HT-29 (cell line): ENCODE data around the gene ACOT9. TPM values are rescaled to one million over a fixed set of nuclear protein-coding genes. Genes with fewer than 3 reads are reported as not detected.

ENCODE experiments used
- small RNA-seq: library from RNA; depleted of rRNA; stranded (forward); fragments of <200 nt; gene quantifications from one replicate; pipeline ENCODE3, GENCODE V24; 2014
- total RNA-seq: library from RNA; depleted of rRNA; stranded (reverse); fragments of >200 nt; shearing (Covaris generic); gene quantifications from 2 replicates; pipeline ENCODE4 v1.2.3, GENCODE V29; 2014; rRNA removed

Gene ACOT9
- total RNA-seq, 1 experiment from 2014 or later: 6.7 TPM

Small RNA genes within 50 kb of the gene (small RNA-seq; reads per million reads assigned to genes)
- not detected for gene RF00019

Other genes with a start within 250 kb of the ACOT9 start
- 87.4 and 89.7 TPM in 2 replicates for gene PRDX4, start 75.8 kb downstream of the ACOT9 start, total RNA-seq
- gene SAT1, start 39.9 kb upstream of the ACOT9 start, total RNA-seq: 70.2 and 80.5 TPM in 2 replicates
- 5.2 and 6.4 TPM in 2 replicates for gene APOO, start 164.7 kb upstream of the ACOT9 start, total RNA-seq
- gene CXorf58, start 164.7 kb upstream of the ACOT9 start, total RNA-seq: not detected in 2 replicates